Measurements from ENCODE around the gene SUPT6H. TPM values are rescaled to one million over a fixed set of nuclear protein-coding genes. Genes with fewer than 3 reads are reported as not detected.
A peak's percentile ranks its signal among the peaks of the same experiment; 100 is the strongest.

SUPT6H gene
- total and polyA plus RNA-seq, 2 of the 4 experiments (the other 2 are of a cell fraction), result 41.4 to 44.8 TPM

GRCh38 chr17:28612936-28613872 lies 48.8 kb upstream of the SUPT6H start:
- no peak overlapping the region for H4K91ac ChIP-seq (ENCODE audit: insufficient read depth, low read depth, low read length)
- no TSS peak for BruUV-seq (replicated peaks)
- no peak overlapping the region for H3K27ac ChIP-seq (ENCODE audit: insufficient read depth, low read length)
- H3K56ac ChIP-seq (ENCODE audit: extremely low read depth, insufficient read depth, low read length), result no peak overlapping the region
- no peak overlapping the region for H3K18ac ChIP-seq (ENCODE audit: low read depth, low read length)
- no peak overlapping the region for H3K23ac ChIP-seq (ENCODE audit: low read depth, low read length)
- H3K9ac ChIP-seq (ENCODE audit: low read depth, low read length), result no peak overlapping the region
- H4K5ac ChIP-seq (ENCODE audit: low read depth, low read length), result no peak overlapping the region
- in situ Hi-C loops (cut with MboI; ENCODE audit: low sequenced_read_pairs) (loop anchor here (10.0 kb wide), 1 partner anchor 118 kb away; no protein-coding TSS in a partner anchor), intact Hi-C loops (cut with micrococcal nuclease) (loop anchor here (1.0 kb wide), 1 partner anchor 119 kb away; no protein-coding TSS in a partner anchor), dilution Hi-C loops (cut with HindIII; ENCODE audit: low sequenced_read_pairs, unreplicated experiment) (no loop called here)
- H4K8ac ChIP-seq (ENCODE audit: low read depth in 2 of 2, low read length in 2 of 2), result no peak overlapping the region
- no peak overlapping the region for H3K4ac ChIP-seq (ENCODE audit: low read depth, low read length)
- peaks cover 8% of the 10 kb centered on the region; the same call in 1 of the 2 replicates for H4K20me1 ChIP-seq (ENCODE audit: insufficient read depth, low read length)
- TF ChIP-seq MAZ (IDR thresholded peaks at IDR 0.05; ENCODE audit: borderline replicate concordance, low read depth, low read length), result no peak
- peak; percentile 59 for TF ChIP-seq CTCF (conservative IDR thresholded peaks at IDR 0.05; ENCODE audit: low read depth, low read length)
- TF ChIP-seq NFE2L2 (IDR thresholded peaks at IDR 0.05; ENCODE audit: low read depth, low read length), result no peak
- no peak for TF ChIP-seq RFX5 (IDR thresholded peaks at IDR 0.05; ENCODE audit: low read depth, low read length)
- TF ChIP-seq SMC3 (IDR thresholded peaks at IDR 0.05; ENCODE audit: low read depth, low read length), result peak; percentile 51; the same call in 1 of the 2 replicates
- TF ChIP-seq FOS (IDR thresholded peaks at IDR 0.05; ENCODE audit: low read depth, low read length), result peak; percentile 40; the same call in 1 of the 2 replicates
- TF ChIP-seq RAD21 (IDR thresholded peaks at IDR 0.05; ENCODE audit: low read length), result peak; percentile 59
- no peak overlapping the region for H2BK20ac ChIP-seq (ENCODE audit: low read depth, low read length)
- no peaks in the 10 kb centered on the region for H3K79me1 ChIP-seq (ENCODE audit: low read depth in 1 of 2, low read length in 2 of 2)
- H3K4me2 ChIP-seq (ENCODE audit: low read depth, low read length), result no peak overlapping the region
- H2AFZ ChIP-seq (replicated peaks; ENCODE audit: low read length, poor library complexity), result no peak overlapping the region
- peak; percentile 22 for DNase-seq
- H2BK5ac ChIP-seq (ENCODE audit: low read depth, low read length, poor library complexity, severe bottlenecking), result no peak overlapping the region
- H2BK120ac ChIP-seq (ENCODE audit: low read depth, low read length), result no peak overlapping the region
- no peak overlapping the region for H2AK5ac ChIP-seq (ENCODE audit: low read depth, low read length)
- no peak overlapping the region for H2AK9ac ChIP-seq (replicated peaks; ENCODE audit: low read depth, low read length, poor library complexity)
- WGBS, 2 experiments (ENCODE audit: extremely low coverage in 2 of 2, insufficient read length in 1 of 2), result 85% methylated on average over 2 of the region's 6 CpGs; no CpG with 5 or more reads in 1 of the 2 experiments
- no peak overlapping the region for H3K4me3 ChIP-seq (ENCODE audit: insufficient read depth, low read depth, low read length)
- H3K27me3 ChIP-seq (ENCODE audit: control insufficient read depth, insufficient read depth, low read length), result no peaks in the 10 kb centered on the region
- peak; percentile 90 for ATAC-seq (ENCODE audit: low read depth)
- no peak overlapping the region for H3K14ac ChIP-seq (replicated peaks; ENCODE audit: low read depth, low read length)
- H3K9me3 ChIP-seq (ENCODE audit: control insufficient read depth, insufficient read depth, low read length), result no peaks in the 10 kb centered on the region
- no peaks in the 10 kb centered on the region for H3K9me1 ChIP-seq (ENCODE audit: insufficient read depth, low read length)
- no peak overlapping the region for H2BK15ac ChIP-seq (ENCODE audit: low read depth, low read length)
- peaks cover 41% of the 10 kb centered on the region for H3K36me3 ChIP-seq (ENCODE audit: control insufficient read depth, insufficient read depth, low read length)
- POLR2A ChIA-PET (ENCODE audit: unreplicated experiment), result no interaction called here
- CTCF ChIA-PET, result interaction anchor here (0.8 to 1.3 kb wide), 4 partner anchors 11 to 118 kb away, joined by 3 to 5 read pairs (median 4); partner anchors contain the start of gene BLTP2
- H3K4me1 ChIP-seq (ENCODE audit: control insufficient read depth, insufficient read depth, low read length), result no peaks in the 10 kb centered on the region

Measured in IMR-90 (cell line).